Small intestine (tissue), 4 donors: ENCODE measurements around the gene ABHD1. TPM values are rescaled to one million over a fixed set of nuclear protein-coding genes. Genes with fewer than 3 reads are reported as not detected.

Experiments
- polyA plus RNA-seq, 4 donors: library from polyadenylated mRNA; stranded (reverse) in 3 of 4; unstranded in 1 of 4; fragments of 200-250 nt in 3 of 4; fragments of 120-200 nt in 1 of 4; gene quantifications; one replicate each; pipeline versions ENCODE4 v1.2.1 to v1.2.3, GENCODE V29; 2013
- donor health status: healthy with polysubstance abuse.
- donor health status: Bipolar disorder and iron deficiency.
- donor health status: healthy.

ABHD1 gene
- polyA plus RNA-seq, 4 donors = 0.25 to 1.1 TPM; not detected in 2

Other genes with a start within 250 kb of the ABHD1 start
- 10 to 100 TPM in 1 of 4 donors, 1 to 10 TPM in 3; 2.9 to 11.1 (median 6.0) TPM for gene MAPRE3, start 153.2 kb upstream of the ABHD1 start, polyA plus RNA-seq
- gene TMEM214, start 90.8 kb upstream of the ABHD1 start, polyA plus RNA-seq = 10 to 100 TPM; 27.5 to 84.3 (median 39.8) TPM
- 10 to 100 TPM in 2 of 4 donors, 1 to 10 TPM in 2; 6.0 to 28.9 (median 8.8) TPM for gene AGBL5, start 72.1 kb upstream of the ABHD1 start, polyA plus RNA-seq
- 100 to 1,000 TPM; 319 to 477 (median 396) TPM for gene OST4, start 52.2 kb upstream of the ABHD1 start, polyA plus RNA-seq
- gene EMILIN1, start 45.2 kb upstream of the ABHD1 start, polyA plus RNA-seq = 10 to 100 TPM in 2 of 4 donors, 1 to 10 TPM in 1, under 1 TPM in 1; 0.67 to 36.6 (median 13.4) TPM
- 100 to 1,000 TPM; 225 to 643 (median 399) TPM for gene KHK, start 37.0 kb upstream of the ABHD1 start, polyA plus RNA-seq
- gene CGREF1, start 4.7 kb upstream of the ABHD1 start, polyA plus RNA-seq = 1 to 10 TPM; 3.8 to 7.8 (median 4.5) TPM
- 10 to 100 TPM; 44.2 to 76.0 (median 50.7) TPM for gene PREB, start 10.8 kb downstream of the ABHD1 start, polyA plus RNA-seq
- not detected for gene PRR30, start 15.6 kb downstream of the ABHD1 start, polyA plus RNA-seq
- gene TCF23, start 25.2 kb downstream of the ABHD1 start, polyA plus RNA-seq = under 1 TPM in 2 of 4 donors, not detected in 2; 0.03 TPM
- 100 to 1,000 TPM in 2 of 4 donors, 10 to 100 TPM in 2; 89.2 to 151 (median 109) TPM for gene ATRAID, start 88.2 kb downstream of the ABHD1 start, polyA plus RNA-seq
- gene SLC5A6, start 88.5 kb downstream of the ABHD1 start, polyA plus RNA-seq = 100 to 1,000 TPM in 1 of 4 donors, 10 to 100 TPM in 2, 1 to 10 TPM in 1; 9.5 to 142 (median 25.2) TPM
- gene CAD, start 93.6 kb downstream of the ABHD1 start, polyA plus RNA-seq = 10 to 100 TPM in 2 of 4 donors, 1 to 10 TPM in 2; 8.6 to 31.6 (median 15.2) TPM
- gene SLC30A3, start 139.2 kb downstream of the ABHD1 start, polyA plus RNA-seq = under 1 TPM in 2 of 4 donors, not detected in 2; 0.04 to 0.06 TPM
- not detected for gene DNAJC5G, start 151.6 kb downstream of the ABHD1 start, polyA plus RNA-seq
- gene TRIM54, start 158.6 kb downstream of the ABHD1 start, polyA plus RNA-seq = 1 to 10 TPM in 3 of 4 donors, under 1 TPM in 1; 0.31 to 5.4 (median 1.9) TPM
- 1 to 10 TPM in 3 of 4 donors, under 1 TPM in 1; 0.76 to 8.9 (median 2.4) TPM for gene UCN, start 184.6 kb downstream of the ABHD1 start, polyA plus RNA-seq
- gene MPV17, start 199.3 kb downstream of the ABHD1 start, polyA plus RNA-seq = 100 to 1,000 TPM in 1 of 4 donors, 10 to 100 TPM in 3; 27.3 to 103 (median 55.6) TPM
- 10 to 100 TPM; 27.4 to 56.1 (median 35.7) TPM for gene GTF3C2, start 232.9 kb downstream of the ABHD1 start, polyA plus RNA-seq
- 10 to 100 TPM; 31.0 to 45.4 (median 38.0) TPM for gene EIF2B4, start 246.5 kb downstream of the ABHD1 start, polyA plus RNA-seq
- 10 to 100 TPM; 64.6 to 76.6 (median 70.9) TPM for gene SNX17, start 246.8 kb downstream of the ABHD1 start, polyA plus RNA-seq